Caki2 (cell line): Measurements from ENCODE around the gene CFAP206. TPM values are rescaled to one million over a fixed set of nuclear protein-coding genes. Genes with fewer than 3 reads are reported as not detected.
A peak's percentile ranks its signal among the peaks of the same experiment; 100 is the strongest.

Experiments used
- DNase-seq: peaks from one replicate; pipeline ENCODE4 v3.0.0-alpha.2; 2015; ENCODE audit warnings: low read depth
- in situ Hi-C: cut with HindIII; loops from 2 replicates; pipeline ENCODE4 v1.10.0; 2016; ENCODE audit warnings: low sequenced_read_pairs, low pct_unique_long_range_greater_than_20kb, mixed read lengths
- total RNA-seq: library from RNA; depleted of rRNA; stranded (reverse); fragments of >200 nt; shearing (Covaris generic); gene quantifications from 2 replicates; pipeline ENCODE4 v1.2.3, GENCODE V29; 2014; ENCODE audit warnings: low replicate concordance; rRNA removed

Gene CFAP206, protein sequence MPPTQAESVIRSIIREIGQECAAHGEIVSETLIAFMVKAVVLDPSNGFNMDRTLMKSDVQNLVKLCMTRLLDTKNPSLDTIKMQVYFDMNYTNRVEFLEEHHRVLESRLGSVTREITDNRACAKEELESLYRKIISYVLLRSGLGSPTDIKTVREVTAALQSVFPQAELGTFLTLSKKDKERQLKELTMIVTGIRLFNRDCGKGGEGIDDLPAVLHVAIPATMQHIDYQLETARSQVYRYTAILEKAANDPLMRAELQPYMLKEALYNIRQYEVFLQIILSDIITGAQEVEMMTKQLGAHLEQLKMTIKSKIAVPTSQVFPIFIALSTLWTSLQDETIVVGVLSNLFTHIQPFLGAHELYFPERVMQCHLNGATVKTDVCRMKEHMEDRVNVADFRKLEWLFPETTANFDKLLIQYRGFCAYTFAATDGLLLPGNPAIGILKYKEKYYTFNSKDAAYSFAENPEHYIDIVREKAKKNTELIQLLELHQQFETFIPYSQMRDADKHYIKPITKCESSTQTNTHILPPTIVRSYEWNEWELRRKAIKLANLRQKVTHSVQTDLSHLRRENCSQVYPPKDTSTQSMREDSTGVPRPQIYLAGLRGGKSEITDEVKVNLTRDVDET
- total RNA-seq = 4.0 and 4.1 TPM in 2 replicates

DNA sequence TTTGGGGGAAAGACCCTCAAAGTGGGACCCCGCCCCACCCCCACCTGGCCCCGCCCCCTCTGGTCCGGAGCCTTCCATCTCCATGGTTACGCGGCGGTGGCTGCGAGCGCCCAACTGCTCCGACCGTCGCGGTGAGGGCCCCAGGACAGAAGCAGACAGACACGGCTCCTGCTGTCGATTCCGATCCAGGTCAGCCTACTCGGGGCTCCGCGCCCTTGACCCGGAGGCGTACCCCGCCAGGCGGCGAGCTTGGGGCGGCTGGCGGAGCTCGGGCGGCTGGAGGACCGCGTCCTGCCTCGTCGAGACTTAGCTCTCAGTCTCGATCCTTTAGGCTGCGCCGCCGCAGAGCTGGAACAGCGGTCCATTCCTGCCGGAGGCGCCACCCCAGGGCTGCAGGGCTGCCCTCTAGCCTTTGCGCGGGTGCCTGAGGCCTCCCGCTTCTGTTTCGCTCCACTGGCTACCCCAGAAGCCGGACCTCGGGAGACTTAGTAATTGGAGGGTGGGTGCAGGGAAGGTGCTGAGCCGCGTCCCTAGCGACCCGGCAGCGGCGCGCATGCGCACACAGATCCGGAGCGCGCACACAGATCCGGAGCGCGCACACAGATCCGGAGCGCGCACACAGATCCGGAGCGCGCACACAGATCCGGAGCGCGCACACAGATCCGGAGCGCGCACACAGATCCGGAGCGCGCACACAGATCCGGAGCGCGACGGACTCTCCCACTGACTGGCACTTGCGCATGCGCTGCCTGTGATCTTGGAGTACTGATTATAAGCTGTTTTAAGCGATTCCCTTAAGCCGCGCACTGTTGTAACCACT is at the start of gene CFAP206:
CFAP206 (plus strand) TSS at position 72 of the 820 bp plus-strand sequence. CDS start 1,868 bp downstream, outside the sequence.
- in situ Hi-C loops = no loop called here
- peak; percentile 87 for DNase-seq

DNA sequence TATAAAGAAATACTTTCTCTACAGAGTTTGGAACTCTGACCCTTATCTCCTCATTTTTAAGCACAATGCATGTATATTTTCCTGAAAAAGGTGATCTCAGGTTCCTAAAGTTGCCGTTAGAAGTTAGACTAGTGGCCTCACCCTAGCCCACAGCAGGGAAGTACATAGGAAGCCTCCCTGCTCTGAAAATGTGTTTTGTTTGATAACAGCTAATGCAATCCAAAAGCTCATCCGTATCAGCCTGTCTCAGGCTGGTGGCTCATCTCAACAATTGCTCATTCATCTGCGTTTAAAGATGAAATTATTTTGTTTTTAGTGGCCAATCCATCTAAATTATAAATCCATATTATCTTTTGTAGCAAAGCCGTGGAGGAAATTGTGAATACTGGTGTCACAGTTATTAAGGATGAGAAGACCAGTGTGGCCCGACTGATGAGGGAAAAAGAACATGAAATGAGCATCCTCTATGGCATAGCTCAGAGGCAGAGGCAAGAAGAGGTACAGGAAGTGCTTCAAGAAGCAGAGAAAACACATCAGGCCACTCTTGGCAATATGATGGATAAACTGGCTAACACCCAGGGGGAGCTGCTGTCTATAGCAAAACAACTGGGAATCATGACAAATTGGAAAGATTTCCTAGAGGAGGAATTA is 43.0 kb upstream of the CFAP206 start:
- DNase-seq = no peak
- in situ Hi-C loops = no loop called here

GRCh38 chr6:87366072-87366827 is 41.5 kb upstream of the CFAP206 start:
- in situ Hi-C loops = no loop called here
- DNase-seq = no peak

DNA sequence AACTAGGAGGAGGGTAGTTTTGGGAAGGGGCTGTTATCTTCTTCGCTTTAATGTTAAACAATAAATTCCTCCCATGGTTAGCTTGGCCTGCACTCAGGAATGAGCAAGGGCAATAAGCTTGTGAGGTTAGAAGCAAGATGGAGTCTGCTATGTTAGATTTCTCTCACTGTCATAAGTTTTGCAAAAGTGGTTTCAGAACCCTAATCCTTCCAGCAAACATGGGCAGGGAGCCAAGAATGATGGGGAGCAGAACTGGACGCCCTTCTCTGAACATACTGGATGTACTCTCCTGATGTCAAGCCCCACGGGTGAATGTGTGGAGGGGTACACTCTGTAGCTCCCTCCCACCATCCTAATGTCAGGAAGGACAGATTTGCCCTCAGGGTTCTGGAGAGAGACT is 40.9 kb upstream of the CFAP206 start:
- in situ Hi-C loops = no loop called here
- DNase-seq = no peak

GRCh38 chr6:87373377-87373776 is 34.4 kb upstream of the CFAP206 start:
- no peak for DNase-seq
- in situ Hi-C loops = no loop called here

DNA sequence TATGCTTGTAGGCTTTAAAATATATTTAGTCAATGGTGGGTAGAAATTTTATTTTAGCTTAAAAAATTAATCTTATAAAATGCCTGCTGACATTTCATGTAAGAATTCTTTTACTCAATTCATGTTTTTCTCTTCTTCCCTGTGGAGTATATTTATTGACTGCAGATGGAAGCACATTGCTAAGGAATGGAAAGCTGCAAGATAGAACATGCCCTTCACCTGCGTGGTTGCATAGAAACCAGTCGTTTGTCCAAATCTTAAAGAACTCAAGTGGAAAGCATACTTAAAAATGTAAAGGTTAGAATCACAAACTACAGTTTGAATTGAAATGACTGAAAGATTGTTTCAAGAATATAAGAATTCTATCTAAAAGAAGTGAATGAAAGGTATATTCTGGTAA is 32.5 kb upstream of the CFAP206 start:
- in situ Hi-C loops = no loop called here
- no peak for DNase-seq

DNA sequence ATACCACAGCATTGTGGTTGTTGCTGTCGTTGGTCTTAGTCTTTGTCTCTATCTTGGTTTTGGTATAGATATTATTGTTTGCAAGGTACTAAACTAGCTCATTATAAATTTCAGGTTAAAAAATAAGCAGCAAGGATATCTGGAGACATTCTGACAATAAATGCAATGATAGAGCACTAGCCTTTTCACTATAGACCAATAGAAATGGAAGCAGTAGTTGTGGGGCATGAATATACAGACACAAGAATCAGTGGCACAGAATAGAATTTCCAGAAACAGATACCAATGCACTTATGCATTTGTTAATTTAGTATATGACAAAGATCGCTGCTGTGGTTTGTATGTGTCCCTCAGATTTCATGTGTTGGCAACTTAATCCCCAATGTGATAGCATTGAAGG is 31.1 kb upstream of the CFAP206 start:
- in situ Hi-C loops = no loop called here
- DNase-seq = no peak

GRCh38 chr6:87378947-87379346 is 28.8 kb upstream of the CFAP206 start:
- in situ Hi-C loops = no loop called here
- no peak for DNase-seq

GRCh38 chr6:87382861-87383260 is 24.9 kb upstream of the CFAP206 start:
- DNase-seq = no peak
- in situ Hi-C loops = no loop called here

DNA sequence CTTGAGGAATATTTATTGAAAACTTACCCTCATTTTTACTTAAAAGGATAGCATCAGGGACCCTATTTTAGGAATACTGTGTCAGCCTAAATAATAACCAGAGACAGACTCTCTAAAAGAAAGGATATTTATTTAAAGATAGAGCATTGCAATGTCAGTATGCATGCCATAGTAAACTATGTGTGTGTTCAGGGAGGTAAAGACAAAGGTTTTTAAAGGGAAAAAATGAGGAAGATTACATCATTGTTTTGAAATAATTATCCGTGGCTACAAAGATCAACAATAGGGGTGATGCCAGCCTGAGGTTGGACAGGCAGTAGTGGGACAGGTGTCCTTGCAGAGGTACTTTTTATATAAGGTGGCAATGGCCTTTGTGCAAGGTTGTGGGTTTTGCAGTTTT is 23.7 kb upstream of the CFAP206 start:
- no peak for DNase-seq
- in situ Hi-C loops = no loop called here

GRCh38 chr6:87384449-87384848 is 23.3 kb upstream of the CFAP206 start:
- in situ Hi-C loops = no loop called here
- DNase-seq = no peak

DNA sequence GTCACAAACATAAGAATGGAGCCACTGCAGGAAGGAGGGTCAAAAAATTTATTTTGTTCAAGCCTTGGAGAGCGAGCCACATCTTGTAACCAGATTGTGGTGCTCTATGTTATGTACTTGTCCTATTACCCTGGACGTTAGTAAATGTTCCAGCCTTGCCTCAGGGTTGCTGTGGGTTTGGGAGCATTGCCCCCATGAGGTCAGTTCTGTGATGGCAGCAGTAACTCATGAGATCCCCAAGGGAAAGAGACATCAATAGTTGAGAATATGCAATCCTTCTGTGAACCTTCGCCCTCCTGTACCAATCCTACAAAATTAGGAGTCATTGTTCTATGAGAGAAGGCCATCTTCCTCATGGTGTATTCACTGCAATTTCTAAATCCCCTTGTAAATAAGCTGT is 16.4 kb upstream of the CFAP206 start:
- no peak for DNase-seq

GRCh38 chr6:87393026-87393622 is 14.6 kb upstream of the CFAP206 start:
- in situ Hi-C loops = no loop called here
- DNase-seq = peak; percentile 63

More for the DNA sequence above, 16.4 kb upstream of the CFAP206 start:
- in situ Hi-C loops = no loop called here

DNA sequence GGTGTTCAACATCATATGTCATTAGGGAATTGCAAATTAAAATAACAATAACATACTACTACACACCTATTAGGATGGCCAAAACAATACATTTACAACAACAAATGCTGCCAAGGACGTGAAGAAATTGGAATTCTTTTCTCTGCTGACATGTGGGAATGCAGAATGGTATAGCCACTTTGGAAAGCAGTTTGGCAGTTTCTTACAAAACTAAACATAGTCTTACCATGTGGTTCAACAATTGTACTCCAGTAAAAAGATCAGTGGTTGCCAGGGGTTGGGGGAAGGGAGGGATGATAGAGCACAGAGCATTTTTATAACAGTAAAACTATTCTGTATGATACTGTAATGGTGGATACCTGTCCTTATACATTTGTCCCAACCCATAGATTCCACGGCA is 12.3 kb upstream of the CFAP206 start:
- DNase-seq = no peak
- in situ Hi-C loops = no loop called here

- no peak for DNase-seq
- in situ Hi-C loops = no loop called here
Observed at GRCh38 chr6:87396595-87397392, 11.0 kb upstream of the CFAP206 start.

DNA sequence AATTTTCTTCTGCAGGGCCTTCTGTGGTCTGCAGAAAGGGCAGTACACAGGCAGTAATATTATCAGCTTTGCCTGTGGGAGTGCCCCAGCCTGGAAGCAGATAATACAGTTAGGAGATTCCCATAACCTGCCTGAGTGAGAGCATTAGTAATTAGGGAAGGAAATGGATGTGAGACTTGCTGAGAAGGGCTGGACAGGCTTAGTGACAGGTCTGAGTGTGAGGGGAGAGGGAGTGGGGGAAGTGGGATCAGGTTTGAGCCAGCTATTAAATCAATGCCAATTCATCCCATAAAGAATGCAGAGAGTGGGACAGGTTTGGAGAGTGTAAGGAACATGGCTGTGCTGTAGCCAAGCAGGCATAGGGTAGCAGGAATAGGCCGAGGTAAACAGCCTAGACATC is 10.1 kb upstream of the CFAP206 start:
- no peak for DNase-seq
- in situ Hi-C loops = no loop called here

DNA sequence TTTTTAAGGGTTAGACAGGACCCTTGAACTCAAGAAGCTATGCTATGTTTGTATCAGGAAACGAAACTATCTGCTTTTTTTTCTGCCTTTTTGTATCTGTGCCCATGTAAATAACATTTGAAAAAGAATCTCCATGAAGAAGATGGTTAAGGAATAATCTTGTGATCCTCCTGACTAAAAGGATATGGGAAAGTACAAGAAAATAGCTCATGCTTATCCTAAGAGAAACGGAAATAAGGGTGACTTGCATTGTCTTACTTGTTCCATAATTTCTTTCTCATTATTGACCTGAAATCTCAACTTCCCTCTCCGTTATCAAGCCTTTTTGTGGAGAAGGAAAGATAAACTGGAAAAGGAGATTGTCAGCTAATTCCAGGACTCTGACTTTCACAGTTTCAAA is 5.9 kb upstream of the CFAP206 start:
- DNase-seq = no peak
- in situ Hi-C loops = no loop called here
